Osteocyte (in vitro differentiated cells): ENCODE results near the gene PINK1. TPM values are rescaled to one million over a fixed set of nuclear protein-coding genes. Genes with fewer than 3 reads are reported as not detected.

ENCODE experiments used
- DNase-seq: peaks from one replicate; pipeline ENCODE4 v3.0.0; 2021; ENCODE audit warnings: mixed read lengths; ENCODE audit not compliant: unreplicated experiment; ENCODE audit errors: extremely low spot score
- H3K27ac Mint-ChIP-seq: one replicate; pipeline ENCODE4 v1.8.0; 2021; ENCODE audit warnings: mild to moderate bottlenecking, mixed read lengths; ENCODE audit not compliant: unreplicated experiment
- H3K27me3 Mint-ChIP-seq: one replicate; pipeline ENCODE4 v1.8.0; 2021; ENCODE audit warnings: mixed read lengths; ENCODE audit not compliant: unreplicated experiment
- H3K36me3 Mint-ChIP-seq: one replicate; pipeline ENCODE4 v1.8.0; 2021; ENCODE audit warnings: mixed read lengths; ENCODE audit not compliant: unreplicated experiment
- H3K4me1 Mint-ChIP-seq: one replicate; pipeline ENCODE4 v1.8.0; 2021; ENCODE audit warnings: mixed read lengths; ENCODE audit not compliant: unreplicated experiment
- H3K4me3 Mint-ChIP-seq: one replicate; pipeline ENCODE4 v1.8.0; 2021; ENCODE audit warnings: mild to moderate bottlenecking, moderate library complexity, mixed read lengths; ENCODE audit not compliant: unreplicated experiment
- H3K9me3 Mint-ChIP-seq: one replicate; pipeline ENCODE4 v1.8.0; 2021; ENCODE audit warnings: mixed read lengths; ENCODE audit not compliant: unreplicated experiment
- total RNA-seq: library from RNA; stranded (reverse); gene quantifications from 2 replicates; pipeline ENCODE4 v1.2.1, GENCODE V29; 2021
- TF ChIP-seq, protein P1 (sequence below): fragments of 200-600 bp; sonication (generic); IDR thresholded peaks from 2 replicates; pipeline ENCODE4 v1.5.0; 2021; ENCODE audit warnings: antibody characterized with exemption, mild to moderate bottlenecking, moderate library complexity

PINK1 gene
- total RNA-seq, 1 donor from 2014 or later = 55.2 TPM

DNA sequence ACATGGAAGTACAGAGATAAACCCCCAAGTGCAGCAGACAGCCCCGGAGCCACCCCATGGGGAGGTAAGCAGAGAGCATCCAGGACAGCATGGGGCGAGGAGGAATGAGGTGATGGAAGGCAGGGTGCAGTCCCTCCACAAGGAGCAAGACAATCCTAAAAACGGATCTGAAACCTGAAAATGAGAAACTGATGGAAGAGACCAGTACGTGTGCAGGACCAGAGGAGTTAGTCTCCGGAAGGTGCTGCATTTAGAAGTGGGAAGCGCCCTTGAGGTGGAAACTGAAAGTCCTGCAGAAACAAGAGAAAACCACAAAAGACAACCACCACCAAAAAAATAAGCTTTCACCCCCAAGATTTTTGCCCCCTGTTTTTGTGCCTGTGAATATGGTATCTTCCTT, 45.3 kb downstream of the PINK1 start:
- no peak for DNase-seq
- no peaks in the 10 kb centered on the region for H3K9me3 Mint-ChIP-seq
- H3K27me3 Mint-ChIP-seq = peaks cover 9% of the 10 kb centered on the region
- H3K4me3 Mint-ChIP-seq = no peak overlapping the region
- H3K36me3 Mint-ChIP-seq = no peaks in the 10 kb centered on the region
- H3K27ac Mint-ChIP-seq = no peak overlapping the region
- no peaks in the 10 kb centered on the region for H3K4me1 Mint-ChIP-seq
- TF ChIP-seq, protein P1, sequence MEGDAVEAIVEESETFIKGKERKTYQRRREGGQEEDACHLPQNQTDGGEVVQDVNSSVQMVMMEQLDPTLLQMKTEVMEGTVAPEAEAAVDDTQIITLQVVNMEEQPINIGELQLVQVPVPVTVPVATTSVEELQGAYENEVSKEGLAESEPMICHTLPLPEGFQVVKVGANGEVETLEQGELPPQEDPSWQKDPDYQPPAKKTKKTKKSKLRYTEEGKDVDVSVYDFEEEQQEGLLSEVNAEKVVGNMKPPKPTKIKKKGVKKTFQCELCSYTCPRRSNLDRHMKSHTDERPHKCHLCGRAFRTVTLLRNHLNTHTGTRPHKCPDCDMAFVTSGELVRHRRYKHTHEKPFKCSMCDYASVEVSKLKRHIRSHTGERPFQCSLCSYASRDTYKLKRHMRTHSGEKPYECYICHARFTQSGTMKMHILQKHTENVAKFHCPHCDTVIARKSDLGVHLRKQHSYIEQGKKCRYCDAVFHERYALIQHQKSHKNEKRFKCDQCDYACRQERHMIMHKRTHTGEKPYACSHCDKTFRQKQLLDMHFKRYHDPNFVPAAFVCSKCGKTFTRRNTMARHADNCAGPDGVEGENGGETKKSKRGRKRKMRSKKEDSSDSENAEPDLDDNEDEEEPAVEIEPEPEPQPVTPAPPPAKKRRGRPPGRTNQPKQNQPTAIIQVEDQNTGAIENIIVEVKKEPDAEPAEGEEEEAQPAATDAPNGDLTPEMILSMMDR = no peak

DNA sequence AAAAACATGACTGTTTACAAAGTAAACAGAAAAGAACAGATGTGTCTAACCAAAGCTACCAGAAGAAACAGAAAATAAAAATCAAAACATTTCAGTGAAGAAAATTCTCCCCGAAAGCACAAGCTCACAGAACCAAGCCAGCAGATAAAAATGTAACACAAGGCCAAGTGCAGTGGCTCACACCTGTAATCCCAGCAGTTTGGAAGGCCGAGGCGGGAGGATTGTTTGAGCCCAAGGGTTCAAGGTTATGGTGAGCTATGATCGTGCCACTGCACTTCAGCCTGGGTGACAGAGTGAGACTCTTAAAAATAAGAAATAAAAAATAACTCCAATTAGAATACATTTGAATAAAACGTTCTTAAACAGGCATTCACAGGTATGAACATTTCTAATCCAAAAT, 47.0 kb downstream of the PINK1 start:
- Mint-ChIP-seq H3K36me3 (no peaks in the 10 kb centered on the region), H3K27me3 (peaks cover 9% of the 10 kb centered on the region), H3K4me3 (no peak overlapping the region), H3K9me3 (no peaks in the 10 kb centered on the region), H3K4me1 (no peaks in the 10 kb centered on the region), H3K27ac (no peak overlapping the region)
- no peak for DNase-seq
- TF ChIP-seq, protein P1 = no peak

DNA sequence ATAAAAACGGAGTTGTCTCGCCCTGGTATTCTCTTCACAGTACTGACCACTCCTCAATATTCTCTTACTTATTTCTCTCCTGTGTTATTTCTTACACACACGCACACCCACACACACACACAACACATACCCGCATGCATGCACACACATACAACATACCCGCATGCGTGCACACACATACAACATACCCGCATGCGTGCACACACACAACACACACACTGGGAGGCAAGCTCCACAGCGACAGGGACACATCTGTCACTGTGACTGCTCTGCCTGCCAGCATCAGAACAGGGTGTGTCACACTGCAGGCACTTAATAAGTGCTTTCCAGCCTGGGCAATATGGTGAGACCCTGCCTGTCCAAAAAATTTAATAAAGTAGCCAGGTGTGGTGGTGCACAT, 48.7 kb downstream of the PINK1 start:
- no peaks in the 10 kb centered on the region for H3K27me3 Mint-ChIP-seq
- no peaks in the 10 kb centered on the region for H3K9me3 Mint-ChIP-seq
- H3K36me3 Mint-ChIP-seq = no peaks in the 10 kb centered on the region
- TF ChIP-seq, protein P1 = no peak
- DNase-seq = no peak
- no peaks in the 10 kb centered on the region for H3K4me1 Mint-ChIP-seq
- H3K4me3 Mint-ChIP-seq = no peak overlapping the region
- no peak overlapping the region for H3K27ac Mint-ChIP-seq

DNA sequence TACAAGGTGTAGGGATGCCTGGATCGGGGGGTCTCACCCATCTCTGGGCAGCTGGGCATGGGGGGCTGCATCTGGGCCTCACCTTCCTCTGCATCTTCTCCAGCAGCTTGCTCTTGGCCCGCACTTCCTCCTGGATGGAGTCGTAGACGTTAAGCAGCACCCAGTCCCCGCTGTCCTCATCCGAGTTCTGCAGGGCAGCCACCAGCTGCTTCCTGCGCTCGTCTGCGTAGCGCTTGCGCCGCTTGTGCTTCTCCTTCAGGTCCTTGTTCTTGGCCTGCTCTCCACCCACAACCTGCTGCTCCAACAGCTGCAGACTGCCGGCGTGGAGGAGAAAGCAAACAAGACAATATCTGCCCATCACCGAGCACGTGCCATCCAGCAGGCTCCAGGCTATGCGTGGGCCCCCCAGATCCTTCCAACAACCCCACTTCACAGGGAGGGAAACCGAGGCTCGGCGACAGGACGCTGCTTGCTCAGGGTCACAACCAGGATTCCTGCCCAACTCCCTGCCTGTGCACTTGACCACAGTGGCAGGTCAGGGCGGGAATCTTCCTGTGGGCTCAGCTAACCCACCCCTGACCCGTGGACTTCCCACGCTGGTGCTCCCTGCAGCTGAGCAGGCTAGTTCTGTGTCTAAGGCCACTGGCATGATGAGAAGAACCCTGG, 49.4 kb downstream of the PINK1 start:
- Mint-ChIP-seq H3K27me3 (no peaks in the 10 kb centered on the region), H3K9me3 (no peaks in the 10 kb centered on the region), H3K4me3 (no peak overlapping the region), H3K36me3 (no peaks in the 10 kb centered on the region), H3K4me1 (no peaks in the 10 kb centered on the region), H3K27ac (no peak overlapping the region)
- DNase-seq = no peak
- TF ChIP-seq, protein P1 = no peak

DNA sequence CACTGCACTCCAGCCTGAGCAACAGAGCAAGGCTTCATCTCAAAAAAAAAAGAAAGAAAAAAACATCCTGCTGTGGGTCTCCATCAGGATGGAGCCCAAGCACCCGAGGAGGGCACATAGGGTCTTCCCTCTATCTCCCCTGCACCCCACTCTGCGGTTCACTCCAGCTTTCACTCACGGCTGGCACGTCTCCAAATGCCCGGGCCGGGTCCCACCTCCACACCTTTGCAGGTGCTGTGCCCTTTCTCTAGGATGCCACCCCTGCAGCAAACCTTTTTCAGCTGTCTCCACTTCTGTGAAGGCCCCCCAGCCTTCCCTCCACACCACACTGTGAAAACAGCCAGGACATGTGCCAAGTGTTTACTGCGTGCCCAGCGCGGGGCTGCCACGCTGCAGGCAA, 50.4 kb downstream of the PINK1 start:
- Mint-ChIP-seq H3K36me3 (no peaks in the 10 kb centered on the region), H3K4me1 (no peaks in the 10 kb centered on the region), H3K4me3 (no peak overlapping the region), H3K27ac (no peak overlapping the region), H3K27me3 (no peaks in the 10 kb centered on the region), H3K9me3 (no peaks in the 10 kb centered on the region)
- DNase-seq = no peak
- TF ChIP-seq, protein P1 = no peak
